ENCODE data around the gene MST1R.
A peak's percentile ranks its signal among the peaks of the same experiment; 100 is the strongest.
"Not testable (repeated sequence)": the region's sequence is repeated elsewhere in the genome, so short reads cannot be mapped to it uniquely, and the experiment has no call there.

Gene MST1R

DNA sequence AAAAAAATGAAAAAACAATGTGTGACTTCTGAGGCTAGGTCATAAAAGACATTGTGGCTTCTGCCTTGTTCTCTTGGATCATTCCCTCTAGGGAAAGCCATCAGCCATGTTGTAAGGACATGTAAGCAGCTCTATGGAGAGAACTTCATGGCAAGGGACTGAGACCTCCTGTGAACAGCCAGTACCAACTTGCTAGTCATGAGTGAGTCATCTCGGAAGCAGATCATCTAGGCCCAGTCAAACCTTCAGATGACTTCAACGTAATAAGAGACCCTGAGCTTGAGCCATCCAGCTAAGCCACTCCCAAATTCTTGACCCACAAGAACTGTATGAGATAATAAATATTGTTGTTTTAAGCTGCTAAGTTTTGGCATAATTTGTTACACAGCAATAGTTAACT is 21.0 kb upstream of the MST1R start:
- DNase-seq (ENCODE audit: extremely low read depth, low read depth) = peak; percentile 31
- TF ChIP-seq, protein P1, sequence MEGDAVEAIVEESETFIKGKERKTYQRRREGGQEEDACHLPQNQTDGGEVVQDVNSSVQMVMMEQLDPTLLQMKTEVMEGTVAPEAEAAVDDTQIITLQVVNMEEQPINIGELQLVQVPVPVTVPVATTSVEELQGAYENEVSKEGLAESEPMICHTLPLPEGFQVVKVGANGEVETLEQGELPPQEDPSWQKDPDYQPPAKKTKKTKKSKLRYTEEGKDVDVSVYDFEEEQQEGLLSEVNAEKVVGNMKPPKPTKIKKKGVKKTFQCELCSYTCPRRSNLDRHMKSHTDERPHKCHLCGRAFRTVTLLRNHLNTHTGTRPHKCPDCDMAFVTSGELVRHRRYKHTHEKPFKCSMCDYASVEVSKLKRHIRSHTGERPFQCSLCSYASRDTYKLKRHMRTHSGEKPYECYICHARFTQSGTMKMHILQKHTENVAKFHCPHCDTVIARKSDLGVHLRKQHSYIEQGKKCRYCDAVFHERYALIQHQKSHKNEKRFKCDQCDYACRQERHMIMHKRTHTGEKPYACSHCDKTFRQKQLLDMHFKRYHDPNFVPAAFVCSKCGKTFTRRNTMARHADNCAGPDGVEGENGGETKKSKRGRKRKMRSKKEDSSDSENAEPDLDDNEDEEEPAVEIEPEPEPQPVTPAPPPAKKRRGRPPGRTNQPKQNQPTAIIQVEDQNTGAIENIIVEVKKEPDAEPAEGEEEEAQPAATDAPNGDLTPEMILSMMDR (IDR thresholded peaks at IDR 0.05; ENCODE audit: low read depth, low read length) = no peak

DNA sequence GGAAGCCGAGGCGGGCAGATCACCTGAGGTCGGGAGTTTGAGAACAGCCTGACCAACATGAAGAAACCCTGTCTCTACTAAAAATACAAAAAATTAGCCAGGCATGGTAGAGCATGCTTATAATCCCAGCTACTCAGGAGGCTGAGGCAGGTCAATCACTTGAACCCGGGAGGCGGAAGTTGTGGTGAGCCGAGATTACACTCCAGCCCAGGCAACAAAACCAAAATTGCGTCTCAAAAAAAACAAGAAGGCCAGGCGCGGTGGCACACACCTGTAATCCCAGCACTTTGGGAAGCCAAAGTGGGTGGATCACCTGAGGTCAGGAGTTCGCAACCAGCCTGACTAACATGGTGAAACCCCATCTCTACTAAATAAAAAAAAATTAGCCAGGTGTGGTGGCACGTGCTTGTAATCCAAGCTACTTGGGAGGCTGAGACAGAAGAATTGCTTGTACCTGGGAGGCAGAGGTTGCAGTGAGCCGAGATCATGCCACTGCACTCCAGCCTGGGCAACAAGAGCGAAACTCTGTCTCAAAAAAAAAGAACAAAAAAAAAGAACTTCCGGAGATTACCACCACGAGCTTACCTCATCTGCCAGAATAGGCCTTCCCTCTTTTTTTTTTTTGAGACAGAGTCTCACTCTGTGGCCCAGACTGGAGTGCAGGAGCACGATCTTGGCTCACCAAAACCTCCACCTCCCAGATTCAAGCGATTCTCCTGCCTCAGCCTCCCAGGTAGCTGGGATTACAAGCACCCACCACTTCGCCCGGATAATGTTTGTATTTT is 14.3 kb upstream of the MST1R start:
- DNase-seq (ENCODE audit: extremely low read depth, low read depth) = not testable (repeated sequence)

- DNase-seq (ENCODE audit: extremely low read depth, low read depth) = no peak
- TF ChIP-seq, protein P1 (IDR thresholded peaks at IDR 0.05; ENCODE audit: low read depth, low read length) = no peak
These were observed 13.0 kb upstream of the MST1R start for GRCh38 chr3:49916686-49917085.

DNA sequence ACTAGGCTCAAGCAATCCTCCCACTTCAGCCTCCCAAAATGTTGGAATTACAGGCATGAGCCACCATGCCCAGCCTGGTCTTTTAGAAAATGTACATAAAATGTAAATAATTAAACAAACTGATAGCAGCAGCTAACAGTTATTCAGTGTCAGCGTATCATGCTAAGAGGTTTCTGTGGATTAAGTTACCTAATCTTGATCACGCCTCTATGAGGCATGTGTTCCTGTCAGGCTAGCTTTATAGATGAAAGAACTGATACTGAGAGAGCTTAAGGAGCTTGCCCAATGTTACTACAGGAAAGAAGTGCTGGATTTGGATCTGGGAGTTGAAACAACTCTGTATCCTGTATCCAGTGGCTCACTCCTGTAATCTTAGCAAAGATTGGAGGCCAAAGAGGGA is 11.2 kb upstream of the MST1R start:
- TF ChIP-seq, protein P1 (IDR thresholded peaks at IDR 0.05; ENCODE audit: low read depth, low read length) = no peak
- no peak for DNase-seq (ENCODE audit: extremely low read depth, low read depth)

DNA sequence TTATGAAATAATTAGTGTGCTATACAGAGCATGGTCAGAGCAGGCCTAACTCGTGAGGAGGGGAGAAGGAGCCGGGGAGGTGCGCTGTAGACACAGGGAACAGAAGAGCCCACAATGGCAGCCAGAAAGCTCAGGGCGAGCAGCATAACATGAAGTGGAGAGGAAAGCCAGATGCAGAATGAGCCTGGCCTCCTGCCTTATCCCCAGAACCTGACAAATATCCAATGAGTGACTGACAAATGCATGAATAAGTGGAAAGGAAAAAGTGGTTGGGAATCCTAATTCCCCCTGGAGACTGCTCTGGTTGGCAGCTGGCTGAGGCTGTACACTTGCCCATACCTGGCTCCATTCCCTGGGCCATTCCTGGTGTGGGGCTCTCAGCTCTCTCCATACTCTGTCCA is 9.2 kb upstream of the MST1R start:
- no peak for DNase-seq (ENCODE audit: extremely low read depth, low read depth)
- TF ChIP-seq, protein P1 (IDR thresholded peaks at IDR 0.05; ENCODE audit: low read depth, low read length) = no peak

DNA sequence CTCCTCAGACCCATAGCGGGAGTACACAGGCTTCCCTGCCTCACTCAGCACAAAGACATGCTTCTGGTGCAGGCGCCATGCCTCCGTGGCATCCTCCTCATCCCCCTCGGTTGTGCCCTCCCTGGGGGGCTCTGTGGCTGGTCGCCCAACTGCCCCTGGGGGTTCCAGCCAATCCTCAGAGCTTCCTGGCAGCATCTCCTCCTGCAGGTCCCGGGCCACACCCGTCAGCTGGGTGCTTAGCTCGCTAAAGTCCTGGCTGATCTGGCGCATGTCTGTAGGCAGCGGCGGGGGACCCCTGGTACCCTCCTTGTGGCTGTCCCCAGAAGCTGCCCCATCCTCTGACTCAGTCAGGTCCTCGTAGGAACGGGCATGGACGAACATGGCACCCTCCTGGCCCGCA is 7.9 kb upstream of the MST1R start:
- TF ChIP-seq, protein P1 (IDR thresholded peaks at IDR 0.05; ENCODE audit: low read depth, low read length) = no peak
- DNase-seq (ENCODE audit: extremely low read depth, low read depth) = no peak

GRCh38 chr3:49911124-49911420 is 7.4 kb upstream of the MST1R start:
- DNase-seq (ENCODE audit: extremely low read depth, low read depth) = no peak
- TF ChIP-seq, protein P1 (IDR thresholded peaks at IDR 0.05; ENCODE audit: low read depth, low read length) = no peak
